ENCODE measurements around the gene ITGAL. TPM values are rescaled to one million over a fixed set of nuclear protein-coding genes. Genes with fewer than 3 reads are reported as not detected.
A peak's percentile ranks its signal among the peaks of the same experiment; 100 is the strongest.

Gene ITGAL
- total and polyA plus RNA-seq, 2 of the 8 experiments (the other 6 are each of a cell fraction or from before 2014, with no cell fraction given) = not detected

DNA sequence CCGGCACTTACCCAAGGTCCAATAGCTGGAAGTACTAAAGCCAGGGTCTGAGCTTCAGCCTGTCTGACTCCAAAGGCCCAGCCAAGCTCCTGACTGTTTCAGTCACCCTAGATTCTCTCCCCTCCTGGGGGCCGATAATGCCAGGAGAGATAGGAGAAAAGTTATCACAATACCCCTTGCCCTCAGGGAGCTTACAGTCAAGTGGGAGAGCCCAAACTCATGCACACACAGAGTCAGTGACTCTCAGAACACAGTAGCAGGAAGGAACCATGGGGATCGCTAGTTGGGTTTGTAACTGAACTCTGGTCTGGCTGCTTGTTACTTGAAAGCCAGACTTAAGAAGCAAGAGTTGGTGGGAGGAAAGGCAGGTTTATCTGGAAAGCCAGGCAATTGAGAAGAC lies 39.0 kb downstream of the ITGAL start:
- no peaks in the 10 kb centered on the region for H3K36me3 ChIP-seq (ENCODE audit: control insufficient read depth in 2 of 4, insufficient read depth in 4 of 4, low read length in 3 of 4)
- FAIRE-seq = no peak
- no peak overlapping the region for H3K18ac ChIP-seq (ENCODE audit: extremely low read depth, low read length)
- H3K79me2 ChIP-seq (ENCODE audit: control insufficient read depth in 1 of 2, insufficient read depth in 2 of 2, low read length in 2 of 2) = no peaks in the 10 kb centered on the region
- H3K4me1 ChIP-seq (replicated peaks in 1 of 4; ENCODE audit: control insufficient read depth in 3 of 4, insufficient read depth in 4 of 4, low read length in 3 of 4) = no peaks in the 10 kb centered on the region
- H2BK20ac ChIP-seq (ENCODE audit: low read length) = no peak overlapping the region
- no peak overlapping the region for H3K27ac ChIP-seq (ENCODE audit: low read depth, low read length)
- no peak overlapping the region for H4K8ac ChIP-seq (ENCODE audit: extremely low read depth, insufficient read depth, low read length)
- no peak overlapping the region for H3K56ac ChIP-seq (replicated peaks; ENCODE audit: insufficient read length, low read depth, low read length)
- H2BK15ac ChIP-seq (ENCODE audit: low read length) = no peak overlapping the region
- ChIA-PET CTCF (ENCODE audit: partially characterized antibody) (interaction anchor here (0.9 to 1.6 kb wide), 4 partner anchors 54 to 104 kb away, joined by 3 to 5 read pairs (median 4); no protein-coding TSS in a partner anchor), POLR2A (ENCODE audit: partially characterized antibody) (interaction anchor here (0.6 to 1.6 kb wide), 3 partner anchors 13 to 98 kb away, joined by 3 to 4 read pairs (median 3); partner anchors contain the start of gene ZNF689)
- H2AFZ ChIP-seq (ENCODE audit: low read length) = no peak overlapping the region
- no peak overlapping the region for H3K14ac ChIP-seq (ENCODE audit: insufficient read length)
- no peaks in the 10 kb centered on the region for H3K9me3 ChIP-seq (ENCODE audit: insufficient read depth in 2 of 2, low read depth in 1 of 2, low read length in 1 of 2)
- no peaks in the 10 kb centered on the region for H3K79me1 ChIP-seq (ENCODE audit: low read depth, low read length)
- no peak overlapping the region for H4K5ac ChIP-seq (ENCODE audit: insufficient read length, low read depth, low read length)
- H3K27me3 ChIP-seq (replicated peaks in 1 of 4; ENCODE audit: control insufficient read depth in 3 of 4, extremely low read depth in 1 of 4, insufficient read depth in 3 of 4, low read length in 3 of 4) = no peaks in the 10 kb centered on the region; a peak in 1 of 7 replicates
- no peaks in the 10 kb centered on the region for H3K23me2 ChIP-seq (ENCODE audit: low read depth, low read length)
- H3K4me3 ChIP-seq (ENCODE audit: extremely low read depth in 1 of 4, insufficient read depth in 2 of 4, low read depth in 3 of 4, low read length in 4 of 4) = no peak overlapping the region
- no peaks in the 10 kb centered on the region for H4K20me1 ChIP-seq (replicated peaks in 1 of 2; ENCODE audit: control insufficient read depth in 1 of 2, insufficient read depth in 2 of 2, low read length in 2 of 2)
- 0 out of 2 replicates have a peak overlapping the region, but pooled peaks have one; percentile 12 for H2BK12ac ChIP-seq (ENCODE audit: low read depth, low read length)
- H3K23ac ChIP-seq (ENCODE audit: insufficient read length) = no peak overlapping the region
- 83% methylated on average over 3 of the region's 3 CpGs; no CpG with 5 or more reads in 1 of the 2 experiments for WGBS, 2 experiments (ENCODE audit: extremely low coverage in 1 of 2, insufficient coverage in 1 of 2, insufficient read length in 1 of 2, insufficient replicate concordance in 2 of 2, low coverage in 1 of 2, low lambda C conversion rate in 2 of 2, missing lambda C conversion rate in 1 of 2)
- no peak overlapping the region for H3K4ac ChIP-seq (replicated peaks; ENCODE audit: insufficient read length, low read depth, low read length)
- H3K4me2 ChIP-seq (ENCODE audit: insufficient read depth in 1 of 2, low read depth in 2 of 2, low read length in 2 of 2) = no peak overlapping the region
- no peak overlapping the region for H2BK120ac ChIP-seq (replicated peaks; ENCODE audit: low read depth, low read length)
- DNase-seq (ENCODE audit: low read depth in 1 of 2, low spot score in 2 of 2) = no peak
- H2AK5ac ChIP-seq (ENCODE audit: low read depth, low read length) = no peak overlapping the region
- H4K91ac ChIP-seq (replicated peaks; ENCODE audit: insufficient read length, low read length) = no peak overlapping the region
- no peak overlapping the region for H3K9ac ChIP-seq (replicated peaks in 1 of 4; ENCODE audit: extremely low read depth in 1 of 4, low read depth in 3 of 4, low read length in 3 of 4)
- TF ChIP-seq BACH1 (IDR thresholded peaks at IDR 0.05; ENCODE audit: low read length) (no peak), SIRT6 (IDR thresholded peaks at IDR 0.05; ENCODE audit: low read length) (no peak), CREB1 (IDR thresholded peaks at IDR 0.05) (no peak), ZNF274 (IDR thresholded peaks at IDR 0.05; ENCODE audit: borderline replicate concordance, extremely low read depth, low read length) (no peak), SAP30 (IDR thresholded peaks at IDR 0.05; ENCODE audit: insufficient read depth, insufficient replicate concordance, low read length) (no peak), EGR1 (IDR thresholded peaks at IDR 0.05; ENCODE audit: borderline replicate concordance, low read depth, low read length) (no peak), JUN (IDR thresholded peaks at IDR 0.05; ENCODE audit: low read depth, low read length) (no peak)
- no peak overlapping the region for H2BK5ac ChIP-seq (ENCODE audit: low read depth, low read length)
